Measurements from ENCODE around the gene NKX2-1. TPM values are rescaled to one million over a fixed set of nuclear protein-coding genes. Genes with fewer than 3 reads are reported as not detected.

The NKX2-1 gene
- 1.6 TPM for total RNA-seq

GRCh38 chr14:36519431-36520321 lies at the start of gene NKX2-1:
NKX2-1 (minus strand) TSS chr14:36520232; CDS start chr14:36520129, 103 bp downstream.

Other genes with a start within 250 kb of the NKX2-1 start
- 39.4 TPM for gene MBIP, start 199.6 kb downstream of the NKX2-1 start, total RNA-seq
- not detected for gene NKX2-8, start 62.4 kb upstream of the NKX2-1 start, total RNA-seq
- not detected for gene PAX9, start 141.6 kb upstream of the NKX2-1 start, total RNA-seq